DMS153 (cell line): Measurements from ENCODE around the gene ZNF285.
"Not testable (repeated sequence)": the region's sequence is repeated elsewhere in the genome, so short reads cannot be mapped to it uniquely, and the experiment has no call there.

ENCODE experiments used
- DNase-seq: peaks from one replicate; lab custom pipeline; 2025; lab: John Stamatoyannopoulos, UW

ZNF285 gene

GRCh38 chr19:44401139-44402115, at the start of gene ZNF285:
Gene ZNF285 (minus strand): TSS chr19:44401608. CDS start chr19:44397213, 4,395 bp downstream.
- DNase-seq = no peak

GRCh38 chr19:44447916-44448674, 46.7 kb upstream of the ZNF285 start, which contains the start of gene ZNF229:
Gene ZNF229 (minus strand): TSS chr19:44448472. CDS start chr19:44442847, 5,625 bp downstream.
- DNase-seq = no peak

GRCh38 chr19:44438441-44438840, 37.0 kb upstream of the ZNF285 start:
- no peak for DNase-seq

- no peak for DNase-seq
Observed at GRCh38 chr19:44435441-44435840, 34.0 kb upstream of the ZNF285 start.

- no peak for DNase-seq
Observed at GRCh38 chr19:44430956-44431355, 29.5 kb upstream of the ZNF285 start.

- DNase-seq = not testable (repeated sequence)
Observed at GRCh38 chr19:44415553-44415952, 14.1 kb upstream of the ZNF285 start.

GRCh38 chr19:44389268-44389667, 12.1 kb downstream of the ZNF285 start:
- not testable (repeated sequence) for DNase-seq

- no peak for DNase-seq
Observed at GRCh38 chr19:44374789-44375188, 26.6 kb downstream of the ZNF285 start.

GRCh38 chr19:44371815-44372480, 29.5 kb downstream of the ZNF285 start:
- no peak for DNase-seq

GRCh38 chr19:44367024-44367423, 34.4 kb downstream of the ZNF285 start:
- no peak for DNase-seq

- peak; percentile 95 for DNase-seq
Observed at GRCh38 chr19:44356383-44357111, 44.9 kb downstream of the ZNF285 start, which contains the start of gene ZNF112. Gene ZNF112 (minus strand): TSS chr19:44356680. CDS start chr19:44340539, 16,141 bp downstream.

- DNase-seq = no peak
Observed at GRCh38 chr19:44346556-44346955, 54.9 kb downstream of the ZNF285 start.

GRCh38 chr19:44345959-44346358, 55.4 kb downstream of the ZNF285 start:
- DNase-seq = no peak

GRCh38 chr19:44344255-44344654, 57.2 kb downstream of the ZNF285 start:
- no peak for DNase-seq

- DNase-seq = no peak
Observed at GRCh38 chr19:44341794-44342193, 59.6 kb downstream of the ZNF285 start.

- DNase-seq = not testable (repeated sequence)
Observed at GRCh38 chr19:44334639-44335038, 66.8 kb downstream of the ZNF285 start.
